ENCODE results near the gene LRRN4CL. TPM values are rescaled to one million over a fixed set of nuclear protein-coding genes. Genes with fewer than 3 reads are reported as not detected.

LRRN4CL gene
- total RNA-seq, 3 donors from 2014 or later = 9.8 to 15.1 (median 13.6) TPM

DNA sequence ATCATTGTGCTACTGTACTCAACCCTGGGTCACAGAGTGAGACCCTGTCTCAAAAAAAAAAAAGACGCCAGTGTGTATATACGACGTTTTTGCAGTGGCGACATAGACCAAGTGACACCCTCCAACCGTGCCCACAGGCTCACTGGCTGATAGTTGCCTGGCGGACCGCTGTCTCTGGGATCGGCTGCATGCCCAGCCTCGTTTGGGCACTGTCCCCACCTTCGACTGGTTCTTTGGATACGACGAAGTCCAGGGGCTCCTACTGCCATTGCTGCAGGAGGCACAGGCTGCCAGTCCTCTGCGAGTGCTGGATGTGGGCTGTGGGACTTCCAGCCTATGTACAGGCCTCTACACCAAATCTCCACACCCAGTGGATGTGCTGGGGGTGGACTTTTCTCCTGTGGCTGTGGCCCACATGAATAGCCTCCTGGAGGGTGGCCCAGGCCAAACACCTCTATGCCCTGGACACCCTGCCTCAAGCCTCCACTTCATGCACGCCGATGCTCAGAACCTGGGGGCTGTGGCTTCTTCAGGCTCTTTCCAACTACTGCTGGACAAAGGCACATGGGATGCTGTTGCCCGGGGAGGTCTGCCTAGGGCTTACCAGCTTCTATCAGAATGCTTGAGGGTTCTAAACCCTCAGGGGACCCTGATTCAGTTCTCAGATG lies 22.9 kb downstream of the LRRN4CL start:
- intact Hi-C loops (cut with DNase I; ENCODE audit: low total_unique reads) = no loop called here
- Histone ChIP-seq H3K4me1 (peaks cover 10 to 19% of the 10 kb centered on the region in 2 donors), H3K4me3 (peak overlapping the region; percentile 62 to 85 (median 83)), H3K27ac (peak overlapping the region; percentile 89 to 93), H3K36me3 (no peaks in the 10 kb centered on the region), H3K9me3 (no peaks in the 10 kb centered on the region), H3K27me3 (no peaks in the 10 kb centered on the region)
- DNase-seq (ENCODE audit: low spot score in 2 of 2) = no peak
- TF ChIP-seq CTCF (IDR thresholded peaks at IDR 0.05) = no peak
- TF ChIP-seq POLR2A (IDR thresholded peaks at IDR 0.05) = no peak
- no peak for TF ChIP-seq POLR2AphosphoS5 (IDR thresholded peaks at IDR 0.05)

- Histone ChIP-seq H3K9me3 (no peaks in the 10 kb centered on the region), H3K4me1 (peaks cover 9 to 19% of the 10 kb centered on the region in 2 donors), H3K27me3 (no peaks in the 10 kb centered on the region), H3K4me3 (peak overlapping the region; percentile 62 to 85 (median 83)), H3K36me3 (no peaks in the 10 kb centered on the region), H3K27ac (peak overlapping the region; percentile 89 to 93)
- intact Hi-C loops (cut with DNase I; ENCODE audit: low total_unique reads) = no loop called here
- no peak for DNase-seq (ENCODE audit: low spot score in 2 of 2)
- TF ChIP-seq POLR2AphosphoS5 (IDR thresholded peaks at IDR 0.05) (no peak), POLR2A (IDR thresholded peaks at IDR 0.05) (no peak), CTCF (IDR thresholded peaks at IDR 0.05) (no peak)
These were observed 23.6 kb downstream of the LRRN4CL start for GRCh38 chr11:62665599-62666258.

DNA sequence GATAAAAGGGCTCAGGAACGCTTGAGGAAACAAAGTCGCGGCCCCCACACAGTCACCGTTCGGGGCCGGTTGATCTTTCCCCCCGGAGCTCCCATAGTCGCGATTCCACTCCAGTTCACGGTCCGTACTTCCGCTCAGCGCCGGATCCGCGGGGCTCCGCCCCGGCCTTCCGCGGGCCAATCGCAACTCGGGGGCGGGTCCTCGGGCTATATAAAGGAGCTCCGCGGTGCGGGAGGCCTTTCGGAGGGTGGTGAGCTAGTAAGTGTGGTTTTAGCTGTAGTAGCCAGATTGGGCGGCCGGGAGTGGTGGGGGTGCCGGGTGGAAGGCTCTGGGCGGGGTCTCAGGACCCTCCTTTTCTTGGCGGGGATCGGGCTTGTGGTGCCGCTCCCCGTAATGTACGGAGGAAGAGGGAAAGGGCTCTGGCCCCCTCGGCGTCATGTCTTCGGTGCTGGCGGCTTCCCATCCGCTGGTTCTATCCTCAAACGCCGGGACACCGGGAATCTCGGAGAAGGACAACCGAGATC lies 24.2 kb downstream of the LRRN4CL start, which contains the start of the genes C11orf98 and CSKMT:
TSS of gene C11orf98 (minus strand) at position 136 of the 524 bp plus-strand sequence. CDS start at position 95, 41 bp downstream.
TSS of gene CSKMT (plus strand) at position 238 of the 524 bp plus-strand sequence. CDS start 568 bp downstream, outside the sequence.
- intact Hi-C loops (cut with DNase I; ENCODE audit: low total_unique reads) = no loop called here
- peak; percentile 93 to 97 for DNase-seq (ENCODE audit: low spot score in 2 of 2)
- Histone ChIP-seq H3K27ac (peak within 1 kb of the TSS; percentile 89 to 93), H3K9me3 (no peaks in the 10 kb centered on the region), H3K36me3 (no peaks in the 10 kb centered on the region), H3K4me3 (peak within 1 kb of the TSS; percentile 62 to 85 (median 83)), H3K4me1 (peaks cover 8 to 19% of the 10 kb centered on the region in 2 donors), H3K27me3 (no peaks in the 10 kb centered on the region)
- TF ChIP-seq POLR2AphosphoS5 (IDR thresholded peaks at IDR 0.05) (peak; percentile 97 to 99 (median 99)), CTCF (IDR thresholded peaks at IDR 0.05) (no peak), POLR2A (IDR thresholded peaks at IDR 0.05) (peak; percentile 98)

- intact Hi-C loops (cut with DNase I; ENCODE audit: low total_unique reads) = no loop called here
- peak; percentile 54 to 61 for DNase-seq (ENCODE audit: low spot score in 2 of 2)
- TF ChIP-seq POLR2AphosphoS5 (IDR thresholded peaks at IDR 0.05) (no peak), POLR2A (IDR thresholded peaks at IDR 0.05) (no peak), CTCF (IDR thresholded peaks at IDR 0.05) (no peak)
These were observed 24.8 kb downstream of the LRRN4CL start for GRCh38 chr11:62664405-62665074.

More at GRCh38 chr11:62664405-62665074, 24.8 kb downstream of the LRRN4CL start:
- peaks cover 8 to 19% of the 10 kb centered on the region in 2 donors for H3K4me1 ChIP-seq
- H3K4me3 ChIP-seq = peak overlapping the region; percentile 62 to 85 (median 83)
- no peaks in the 10 kb centered on the region for H3K9me3 ChIP-seq
- peak overlapping the region; percentile 89 to 93 for H3K27ac ChIP-seq
- H3K27me3 ChIP-seq = no peaks in the 10 kb centered on the region
- no peaks in the 10 kb centered on the region for H3K36me3 ChIP-seq

All from breast epithelium (tissue), 4 donors.